Hematopoietic multipotent progenitor cell treated with erythropoietin and hydrocortisone succinate and interleukin-3 and kit ligand, for 6 days (in vitro differentiated cells): ENCODE results near the gene EIF4G3.
"Not testable (repeated sequence)": the region's sequence is repeated elsewhere in the genome, so short reads cannot be mapped to it uniquely, and the experiment has no call there.

Experiments
- DNase-seq: peaks from one replicate; pipeline ENCODE4 v3.0.0-alpha.2; 2015

The EIF4G3 gene

GRCh38 chr1:21152423-21153100 is 24.1 kb downstream of the EIF4G3 start:
- no peak for DNase-seq

GRCh38 chr1:21149855-21150432 is 26.8 kb downstream of the EIF4G3 start:
- DNase-seq, result no peak

- peak; percentile 51 for DNase-seq
Measured at GRCh38 chr1:21149430-21149854, 27.3 kb downstream of the EIF4G3 start.

GRCh38 chr1:21143752-21144151 is 32.9 kb downstream of the EIF4G3 start:
- DNase-seq, result no peak

- DNase-seq, result no peak
Measured at GRCh38 chr1:21143138-21143537, 33.6 kb downstream of the EIF4G3 start.

- no peak for DNase-seq
Measured at GRCh38 chr1:21141030-21141429, 35.7 kb downstream of the EIF4G3 start.

- peak; percentile 33 for DNase-seq
Measured at GRCh38 chr1:21139601-21140000, 37.1 kb downstream of the EIF4G3 start.

GRCh38 chr1:21136344-21136743 is 40.4 kb downstream of the EIF4G3 start:
- not testable (repeated sequence) for DNase-seq

GRCh38 chr1:21131200-21131599 is 45.5 kb downstream of the EIF4G3 start:
- no peak for DNase-seq

- DNase-seq, result no peak
Measured at GRCh38 chr1:21129407-21129806, 47.3 kb downstream of the EIF4G3 start.

- DNase-seq, result no peak
Measured at GRCh38 chr1:21126324-21126723, 50.4 kb downstream of the EIF4G3 start.

- DNase-seq, result no peak
Measured at GRCh38 chr1:21124846-21125245, 51.9 kb downstream of the EIF4G3 start.

- DNase-seq, result peak; percentile 53
Measured at GRCh38 chr1:21123287-21123948, 53.3 kb downstream of the EIF4G3 start.

GRCh38 chr1:21121764-21122471 is 54.8 kb downstream of the EIF4G3 start:
- no peak for DNase-seq

- no peak for DNase-seq
Measured at GRCh38 chr1:21118167-21118566, 58.5 kb downstream of the EIF4G3 start.

GRCh38 chr1:21117597-21118001 is 59.1 kb downstream of the EIF4G3 start:
- DNase-seq, result peak; percentile 65

- DNase-seq, result no peak
Measured at GRCh38 chr1:21117159-21117558, 59.5 kb downstream of the EIF4G3 start.

GRCh38 chr1:21115098-21115760 is 61.5 kb downstream of the EIF4G3 start:
- no peak for DNase-seq

- peak; percentile 44 for DNase-seq
Measured at GRCh38 chr1:21114431-21114830, 62.3 kb downstream of the EIF4G3 start.

GRCh38 chr1:21110163-21110562 is 66.5 kb downstream of the EIF4G3 start:
- no peak for DNase-seq

- DNase-seq, result no peak
Measured at GRCh38 chr1:21106709-21107108, 70.0 kb downstream of the EIF4G3 start.

- no peak for DNase-seq
Measured at GRCh38 chr1:21106238-21106637, 70.5 kb downstream of the EIF4G3 start.

- no peak for DNase-seq
Measured at GRCh38 chr1:21105807-21106206, 70.9 kb downstream of the EIF4G3 start.
